HAP-1 (cell line): ENCODE data around the gene HSPB7.
A peak's percentile ranks its signal among the peaks of the same experiment; 100 is the strongest.
"Not testable (repeated sequence)": the region's sequence is repeated elsewhere in the genome, so short reads cannot be mapped to it uniquely, and the experiment has no call there.

Source experiments
- DNase-seq, 2 experiments: peaks; one replicate each; pipeline ENCODE4 v3.0.0-alpha.2; 2016 to 2020; ENCODE audit warnings: low spot score in 2 of 2
- H3K27me3 ChIP-seq: fragments of 250-450 bp; sonication (Bioruptor Pico); 2 replicates; pipeline ENCODE4 v1.5.1; 2020; ENCODE audit warnings: low read depth, mild to moderate bottlenecking, moderate library complexity
- H3K36me3 ChIP-seq: fragments of 250-450 bp; sonication (Bioruptor Pico); replicated peaks from 2 replicates; pipeline ENCODE4 v1.5.1; 2020; ENCODE audit warnings: mild to moderate bottlenecking
- H3K4me1 ChIP-seq: fragments of 250-450 bp; sonication (Bioruptor Pico); 2 replicates; pipeline ENCODE4 v1.5.1; 2020; ENCODE audit warnings: mild to moderate bottlenecking
- H3K4me3 ChIP-seq: fragments of 250-450 bp; sonication (Bioruptor Pico); 2 replicates; pipeline ENCODE4 v1.5.1; 2020; ENCODE audit warnings: mild to moderate bottlenecking, moderate library complexity
- H3K9me3 ChIP-seq: fragments of 250-450 bp; sonication (Bioruptor Pico); 2 replicates; pipeline ENCODE4 v1.5.1; 2020; ENCODE audit warnings: mild to moderate bottlenecking, moderate library complexity
- in situ Hi-C: fragments of 300-500 bp; cut with MboI; formaldehyde crosslinking; loops from 3 replicates; pipeline ENCODE4 v1.14.3; 2020; ENCODE audit warnings: low sequenced_read_pairs, inconsistent platforms, mixed read lengths

The HSPB7 gene

DNA sequence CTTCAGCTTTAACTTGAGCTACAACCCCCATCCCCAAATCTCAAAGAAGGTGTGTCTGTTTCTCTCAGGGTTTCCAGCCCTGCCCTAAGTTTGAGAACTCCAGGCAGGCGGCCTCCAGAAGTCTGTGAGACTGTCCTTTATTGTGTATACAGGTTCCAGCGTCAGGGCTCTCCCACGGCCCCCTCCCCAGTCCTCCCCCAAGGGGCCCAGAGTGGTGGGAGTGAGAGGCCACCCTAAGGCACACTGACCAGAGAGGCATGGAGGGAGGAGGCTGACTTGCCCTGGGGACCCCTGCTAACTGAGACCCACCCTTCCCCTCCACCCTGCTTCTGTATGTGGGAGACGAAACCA lies 4.0 kb downstream of the HSPB7 start:
- no peak for DNase-seq
- Histone ChIP-seq H3K4me1 (peaks cover 13% of the 10 kb centered on the region), H3K4me3 (no peak overlapping the region; the same call in 1 of the 2 replicates), H3K36me3 (no peaks in the 10 kb centered on the region), H3K27me3 (no peaks in the 10 kb centered on the region), H3K9me3 (no peaks in the 10 kb centered on the region)
- in situ Hi-C loops, result no loop called here

DNA sequence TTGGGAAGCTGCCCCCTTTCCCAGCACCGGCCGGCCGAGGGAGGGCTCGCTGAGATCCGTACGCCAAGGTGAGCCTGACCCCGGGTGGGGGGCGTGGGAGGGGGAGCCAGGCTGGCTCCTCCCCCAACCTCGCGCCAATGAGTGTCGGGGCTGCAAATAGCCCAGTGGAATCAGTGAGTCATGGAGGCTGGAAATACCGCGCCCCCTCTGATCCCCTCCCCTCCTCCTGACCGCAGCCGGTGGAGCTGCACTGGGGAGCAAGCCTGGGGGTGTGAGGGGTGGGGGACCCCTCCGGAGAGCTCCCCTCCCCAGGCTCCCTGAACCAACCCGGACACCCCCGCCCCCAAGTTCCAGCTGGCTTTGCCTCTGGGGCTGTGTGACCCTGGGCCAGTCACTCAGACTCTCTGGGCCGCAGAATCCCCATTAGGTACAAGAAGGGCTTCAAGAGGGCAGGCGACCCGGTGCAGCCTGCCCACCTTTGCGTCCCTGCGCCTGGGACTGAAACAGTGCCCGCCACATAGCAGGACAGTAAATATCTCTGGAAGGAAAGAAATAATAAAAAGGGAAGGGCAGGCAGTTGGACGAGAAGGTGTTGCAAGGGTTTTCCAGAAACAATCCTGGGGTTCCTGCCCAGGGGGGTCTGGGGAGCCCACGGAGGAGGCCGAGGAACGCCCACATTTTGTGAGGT lies 4.5 kb downstream of the HSPB7 start:
- no peaks in the 10 kb centered on the region for H3K36me3 ChIP-seq
- peak overlapping the region; percentile 24 for H3K4me3 ChIP-seq
- DNase-seq, result peak; percentile 34 to 72
- in situ Hi-C loops, result no loop called here
- H3K4me1 ChIP-seq, result peaks cover 13% of the 10 kb centered on the region
- H3K9me3 ChIP-seq, result no peaks in the 10 kb centered on the region
- no peaks in the 10 kb centered on the region for H3K27me3 ChIP-seq

DNA sequence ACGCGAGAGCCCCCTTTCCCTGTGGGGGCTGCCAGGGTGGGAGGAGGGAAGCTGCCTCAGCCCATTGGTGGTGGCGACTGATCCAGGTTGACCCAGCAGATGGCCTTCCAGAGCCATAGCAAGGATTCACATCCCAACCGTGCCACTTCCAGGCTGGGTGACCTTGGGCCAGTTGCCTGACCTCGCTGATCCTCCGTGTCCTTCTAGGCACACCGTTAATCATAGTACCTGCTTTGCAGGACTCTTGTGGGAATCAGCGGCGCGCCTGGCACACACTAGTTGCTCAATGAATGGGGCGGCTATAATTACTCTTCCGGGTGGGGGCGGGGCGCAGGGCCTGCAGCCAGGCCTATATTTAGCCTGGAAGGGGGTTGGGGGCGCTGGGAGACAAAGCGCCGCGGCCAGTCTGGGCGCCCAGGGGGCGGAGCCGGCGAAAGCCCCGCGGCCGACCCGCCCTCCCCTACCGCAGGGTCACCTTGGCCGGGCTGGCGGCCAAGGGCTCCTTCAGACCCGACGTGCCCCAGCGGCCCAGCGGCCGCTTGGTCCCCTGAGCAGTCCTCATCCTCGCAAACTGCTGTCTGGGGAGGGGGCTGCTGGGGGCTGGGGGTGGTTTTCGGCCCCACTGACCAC lies 5.1 kb downstream of the HSPB7 start:
- no peaks in the 10 kb centered on the region for H3K36me3 ChIP-seq
- in situ Hi-C loops, result no loop called here
- no peaks in the 10 kb centered on the region for H3K27me3 ChIP-seq
- no peaks in the 10 kb centered on the region for H3K9me3 ChIP-seq
- H3K4me3 ChIP-seq, result peak overlapping the region; percentile 24
- DNase-seq, result peak; percentile 39 to 82
- peaks cover 13% of the 10 kb centered on the region for H3K4me1 ChIP-seq

DNA sequence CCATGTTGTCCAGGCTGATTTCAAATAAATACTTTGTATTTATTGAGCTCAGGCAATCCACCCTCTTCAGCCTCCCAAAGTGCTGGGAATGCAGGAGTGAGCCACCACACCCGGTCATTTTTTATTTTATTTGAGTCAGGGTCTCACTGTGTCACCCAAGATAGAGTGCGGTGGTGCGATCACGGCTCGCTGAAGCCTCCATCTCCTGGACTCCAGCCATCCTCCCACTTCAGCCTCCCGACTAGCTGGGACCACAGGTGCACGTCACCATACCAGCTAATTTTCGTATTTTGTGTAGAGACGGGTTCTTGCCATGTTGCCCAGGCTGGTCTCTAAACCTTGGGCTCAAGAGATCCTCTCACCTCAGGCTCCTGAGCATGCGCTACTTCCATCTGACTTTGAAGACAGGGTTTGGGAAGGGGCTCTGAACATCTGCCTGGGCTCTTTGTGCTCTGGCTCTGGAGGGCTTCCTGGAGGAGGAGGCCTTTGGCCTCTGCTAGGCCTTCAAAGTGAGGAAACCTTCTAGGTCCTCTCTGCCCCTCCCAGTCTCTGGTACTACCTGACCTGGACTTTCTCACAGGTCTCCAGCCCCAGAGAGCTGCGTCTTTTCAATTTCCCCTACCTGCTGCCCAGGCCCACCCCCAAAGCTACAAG lies 5.8 kb downstream of the HSPB7 start:
- Histone ChIP-seq H3K4me1 (peaks cover 13% of the 10 kb centered on the region), H3K9me3 (no peaks in the 10 kb centered on the region), H3K4me3 (no peak overlapping the region), H3K36me3 (no peaks in the 10 kb centered on the region), H3K27me3 (no peaks in the 10 kb centered on the region)
- in situ Hi-C loops, result no loop called here
- no peak for DNase-seq

GRCh38 chr1:16010837-16011236 lies 7.0 kb downstream of the HSPB7 start:
- H3K36me3 ChIP-seq, result no peaks in the 10 kb centered on the region
- in situ Hi-C loops, result no loop called here
- H3K27me3 ChIP-seq, result no peaks in the 10 kb centered on the region
- no peaks in the 10 kb centered on the region for H3K9me3 ChIP-seq
- no peak for DNase-seq
- peaks cover 13% of the 10 kb centered on the region for H3K4me1 ChIP-seq
- H3K4me3 ChIP-seq, result no peak overlapping the region

DNA sequence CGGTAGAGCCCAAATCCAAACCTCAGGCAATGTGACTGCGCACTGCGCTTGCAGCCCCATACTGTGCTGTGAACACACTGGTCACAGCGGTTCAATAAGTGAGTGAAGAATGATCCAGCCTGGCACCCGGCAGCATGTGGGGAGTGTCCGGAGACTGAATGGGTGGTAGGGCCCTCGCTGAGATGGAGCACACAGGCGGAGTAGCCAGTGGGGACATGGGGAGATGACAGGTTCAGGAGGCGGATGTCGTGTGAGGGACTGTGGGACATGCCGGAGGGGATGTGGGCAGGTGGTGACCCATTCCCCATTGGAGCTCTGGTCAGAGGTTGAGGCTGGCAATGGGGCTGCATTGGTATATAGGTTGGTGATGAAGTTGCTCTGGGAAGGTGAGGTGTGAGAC lies 8.2 kb downstream of the HSPB7 start:
- Histone ChIP-seq H3K4me3 (no peak overlapping the region), H3K36me3 (no peaks in the 10 kb centered on the region), H3K27me3 (no peaks in the 10 kb centered on the region), H3K4me1 (peaks cover 13% of the 10 kb centered on the region), H3K9me3 (no peaks in the 10 kb centered on the region)
- in situ Hi-C loops, result loop anchor here (10.0 kb wide), 1 partner anchor 175 kb away; no protein-coding TSS in a partner anchor
- no peak for DNase-seq

DNA sequence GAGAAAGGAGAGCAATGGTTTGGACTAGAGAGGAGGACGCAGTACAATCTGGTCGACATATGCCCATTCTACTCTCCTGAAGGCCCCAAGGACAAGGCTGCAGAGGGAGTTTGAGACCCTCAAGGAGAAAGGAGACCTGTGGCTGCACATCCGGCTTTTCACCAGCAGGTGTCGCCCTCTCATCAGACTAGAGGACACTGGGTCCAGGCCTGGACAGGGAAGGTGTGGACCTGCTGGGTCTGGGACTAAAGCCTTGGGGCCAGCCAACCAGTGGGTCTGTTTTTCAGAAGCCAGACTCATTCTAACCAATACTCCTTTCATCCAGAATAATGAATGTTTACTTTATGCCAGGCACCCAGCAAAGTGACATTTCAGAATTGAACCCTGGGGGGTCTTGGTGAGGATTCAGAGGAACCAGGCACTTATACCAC lies 8.8 kb downstream of the HSPB7 start:
- in situ Hi-C loops, result loop anchor here (10.0 kb wide), 1 partner anchor 176 kb away; no protein-coding TSS in a partner anchor
- peaks cover 10% of the 10 kb centered on the region for H3K4me1 ChIP-seq

DNA sequence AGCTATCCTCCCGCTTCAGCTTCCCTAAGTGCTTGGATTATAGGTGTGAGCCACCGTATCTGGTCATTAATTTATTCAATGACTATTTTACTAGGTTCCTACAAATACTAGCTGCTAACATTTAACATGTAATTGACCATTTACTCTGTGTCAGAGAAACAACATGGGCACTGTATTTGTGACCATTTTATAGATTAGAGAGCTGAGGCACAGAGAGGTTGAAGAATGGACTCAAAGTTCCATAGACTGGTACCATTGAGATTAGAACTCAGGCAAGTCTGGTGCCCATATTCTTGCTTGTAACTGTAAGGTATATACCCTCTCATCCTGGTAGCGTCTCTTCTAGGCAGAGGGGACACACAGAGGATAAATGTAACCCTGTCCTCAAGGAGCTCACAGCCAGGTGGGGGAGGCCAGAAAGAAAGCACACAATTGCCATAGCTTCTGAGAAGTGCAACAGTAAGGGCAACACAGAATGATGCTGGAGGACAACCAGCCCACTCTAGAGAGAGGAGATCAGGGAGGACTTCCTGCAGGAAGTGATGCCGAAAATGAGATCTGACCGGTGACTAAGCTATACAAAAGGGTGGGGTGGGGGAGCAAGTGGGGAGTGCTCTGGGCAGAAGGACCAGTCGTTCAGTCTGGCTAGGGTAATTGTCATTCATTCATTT lies 10.0 kb downstream of the HSPB7 start:
- Histone ChIP-seq H3K4me3 (no peak overlapping the region), H3K4me1 (peaks cover 9% of the 10 kb centered on the region), H3K36me3 (no peaks in the 10 kb centered on the region), H3K9me3 (no peaks in the 10 kb centered on the region), H3K27me3 (no peaks in the 10 kb centered on the region)
- in situ Hi-C loops, result loop anchor here (10.0 kb wide), 1 partner anchor 177 kb away; no protein-coding TSS in a partner anchor
- no peak for DNase-seq

More for the DNA sequence above, 8.8 kb downstream of the HSPB7 start:
- Histone ChIP-seq H3K27me3 (no peaks in the 10 kb centered on the region), H3K36me3 (no peaks in the 10 kb centered on the region), H3K4me3 (no peak overlapping the region), H3K9me3 (no peaks in the 10 kb centered on the region)
- DNase-seq, result peak; percentile 47 to 92

GRCh38 chr1:16006552-16007485 lies 11.0 kb downstream of the HSPB7 start:
- Histone ChIP-seq H3K4me1 (peaks cover 3% of the 10 kb centered on the region), H3K9me3 (no peaks in the 10 kb centered on the region), H3K4me3 (no peak overlapping the region), H3K36me3 (no peaks in the 10 kb centered on the region), H3K27me3 (no peaks in the 10 kb centered on the region)
- in situ Hi-C loops, result loop anchor here (10.0 kb wide), 1 partner anchor 178 kb away; no protein-coding TSS in a partner anchor
- DNase-seq, result no peak

DNA sequence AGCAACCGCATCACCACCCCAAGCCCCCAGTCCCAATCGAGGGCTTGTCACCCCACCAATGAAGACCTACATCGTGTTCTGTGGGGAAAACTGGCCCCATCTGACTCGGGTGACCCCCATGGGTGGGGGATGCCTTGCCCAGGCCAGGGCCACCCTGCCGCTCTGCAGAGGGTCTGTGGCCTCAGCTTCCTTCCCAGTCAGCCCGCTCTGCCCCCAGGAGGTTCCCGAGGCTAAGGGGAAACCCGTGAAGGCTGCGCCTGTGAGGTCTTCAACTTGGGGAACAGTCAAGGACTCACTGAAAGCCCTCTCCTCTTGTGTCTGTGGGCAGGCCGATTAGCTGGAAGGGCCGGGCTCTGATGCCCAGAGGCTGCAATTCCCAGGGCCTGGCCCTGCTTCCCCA lies 11.8 kb downstream of the HSPB7 start:
- peaks cover 3% of the 10 kb centered on the region for H3K4me1 ChIP-seq
- no peak for DNase-seq
- in situ Hi-C loops, result loop anchor here (10.0 kb wide), 1 partner anchor 179 kb away; no protein-coding TSS in a partner anchor

GRCh38 chr1:16005597-16005996 lies 12.2 kb downstream of the HSPB7 start:
- no peak for DNase-seq
- in situ Hi-C loops, result loop anchor here (10.0 kb wide), 1 partner anchor 179 kb away; no protein-coding TSS in a partner anchor
- H3K9me3 ChIP-seq, result no peaks in the 10 kb centered on the region
- H3K4me3 ChIP-seq, result no peak overlapping the region
- peaks cover 3% of the 10 kb centered on the region for H3K4me1 ChIP-seq
- no peaks in the 10 kb centered on the region; the same call in 1 of the 2 replicates for H3K27me3 ChIP-seq
- H3K36me3 ChIP-seq, result no peaks in the 10 kb centered on the region

More for the DNA sequence above, 11.8 kb downstream of the HSPB7 start:
- Histone ChIP-seq H3K36me3 (no peaks in the 10 kb centered on the region), H3K27me3 (no peaks in the 10 kb centered on the region), H3K4me3 (no peak overlapping the region), H3K9me3 (no peaks in the 10 kb centered on the region)

GRCh38 chr1:16001274-16001673 lies 16.6 kb downstream of the HSPB7 start:
- H3K27me3 ChIP-seq, H3K4me3 ChIP-seq, H3K9me3 ChIP-seq, H3K36me3 ChIP-seq, H3K4me1 ChIP-seq, DNase-seq: not testable (repeated sequence)
- in situ Hi-C loops, result loop anchor here (10.0 kb wide), 1 partner anchor 184 kb away; no protein-coding TSS in a partner anchor

DNA sequence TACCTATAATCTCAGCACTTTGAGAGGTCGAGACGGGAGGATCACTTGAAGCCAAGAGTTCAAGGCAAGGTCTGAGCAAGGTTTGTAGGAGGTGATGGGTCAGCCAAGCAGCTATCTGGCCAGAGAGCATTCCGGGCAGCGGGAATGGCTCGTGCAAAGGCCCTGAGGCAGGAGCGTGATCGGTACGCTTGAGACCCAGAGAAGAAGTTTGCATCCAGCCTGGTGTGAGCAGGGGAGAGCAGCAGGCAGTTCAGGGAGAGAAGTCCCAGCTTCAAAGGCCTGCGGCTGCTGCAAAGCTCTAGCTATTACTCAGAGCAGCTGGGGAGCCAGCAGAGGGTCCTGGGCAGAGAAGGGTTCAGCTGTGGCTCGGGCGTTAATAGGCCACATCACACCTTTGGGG lies 18.9 kb downstream of the HSPB7 start:
- H3K9me3 ChIP-seq, result no peaks in the 10 kb centered on the region
- H3K27me3 ChIP-seq, result peaks cover 4% of the 10 kb centered on the region; the same call in 1 of the 2 replicates
- no peak overlapping the region for H3K4me3 ChIP-seq
- in situ Hi-C loops, result no loop called here
- H3K36me3 ChIP-seq, result no peaks in the 10 kb centered on the region
- H3K4me1 ChIP-seq, result no peaks in the 10 kb centered on the region
- DNase-seq, result no peak
